GM12872 (cell line): ENCODE measurements around the gene ILDR2.

Source experiments
- CTCF ChIP-seq: IDR thresholded peaks from 3 replicates; pipeline ENCODE4 v1.5.1; 2011; ENCODE audit warnings: low read depth, mild to moderate bottlenecking, low read length, moderate library complexity; ENCODE audit not compliant: insufficient read depth

Gene ILDR2

GRCh38 chr1:166975361-166976129, at the start of gene ILDR2:
Gene ILDR2 (minus strand): TSS chr1:166975540. CDS start chr1:166975268, 272 bp downstream.
- TF ChIP-seq CTCF: no peak

DNA sequence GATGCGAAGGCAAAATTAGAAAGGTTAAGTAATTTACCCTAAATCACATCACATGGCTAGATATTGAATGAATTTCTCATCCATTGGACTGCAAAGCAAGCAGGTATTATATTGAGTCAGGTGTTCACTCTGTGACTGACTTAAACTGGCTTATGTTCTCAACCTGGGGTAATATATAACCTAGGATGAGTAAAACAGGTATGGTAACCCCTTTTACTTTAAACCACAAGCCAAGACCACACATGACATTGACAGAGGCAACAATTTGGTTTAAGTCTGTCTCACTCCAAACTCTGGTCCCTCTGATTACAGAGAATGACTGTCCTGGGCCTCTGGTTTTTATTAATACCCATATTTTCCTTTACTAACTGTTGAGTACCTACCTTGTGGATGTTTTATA, 47.0 kb upstream of the ILDR2 start:
- TF ChIP-seq CTCF: no peak

DNA sequence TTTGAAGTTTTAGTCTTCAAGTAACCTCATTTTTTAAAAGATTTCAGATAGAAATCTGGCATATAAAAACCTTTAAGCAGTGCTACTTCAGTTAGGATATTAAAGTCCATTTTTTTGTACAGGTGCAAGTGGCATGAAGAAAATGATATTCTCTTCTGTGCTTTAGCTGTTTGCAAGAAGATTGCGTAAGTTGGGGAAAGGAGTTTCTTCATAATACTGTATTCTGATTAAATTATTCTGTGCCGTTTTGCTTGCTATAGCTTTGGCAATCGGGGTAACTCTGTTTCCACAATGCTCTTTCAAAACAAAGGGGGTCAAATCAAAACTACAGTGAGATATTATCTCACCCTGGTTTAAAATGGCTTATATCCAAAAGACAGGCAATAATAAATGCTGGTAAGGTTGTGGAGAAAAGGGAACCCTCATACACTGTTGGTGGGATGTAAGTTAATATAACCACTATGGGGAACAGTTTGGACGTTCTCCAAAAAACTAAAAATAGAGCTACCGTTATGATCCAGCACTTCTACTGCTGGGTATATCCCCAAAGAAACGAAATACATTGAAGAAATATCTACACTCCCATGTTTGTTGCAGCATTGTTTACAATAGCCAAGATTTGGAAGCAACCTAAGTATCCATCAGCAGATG, 40.9 kb upstream of the ILDR2 start:
- TF ChIP-seq CTCF: no peak

DNA sequence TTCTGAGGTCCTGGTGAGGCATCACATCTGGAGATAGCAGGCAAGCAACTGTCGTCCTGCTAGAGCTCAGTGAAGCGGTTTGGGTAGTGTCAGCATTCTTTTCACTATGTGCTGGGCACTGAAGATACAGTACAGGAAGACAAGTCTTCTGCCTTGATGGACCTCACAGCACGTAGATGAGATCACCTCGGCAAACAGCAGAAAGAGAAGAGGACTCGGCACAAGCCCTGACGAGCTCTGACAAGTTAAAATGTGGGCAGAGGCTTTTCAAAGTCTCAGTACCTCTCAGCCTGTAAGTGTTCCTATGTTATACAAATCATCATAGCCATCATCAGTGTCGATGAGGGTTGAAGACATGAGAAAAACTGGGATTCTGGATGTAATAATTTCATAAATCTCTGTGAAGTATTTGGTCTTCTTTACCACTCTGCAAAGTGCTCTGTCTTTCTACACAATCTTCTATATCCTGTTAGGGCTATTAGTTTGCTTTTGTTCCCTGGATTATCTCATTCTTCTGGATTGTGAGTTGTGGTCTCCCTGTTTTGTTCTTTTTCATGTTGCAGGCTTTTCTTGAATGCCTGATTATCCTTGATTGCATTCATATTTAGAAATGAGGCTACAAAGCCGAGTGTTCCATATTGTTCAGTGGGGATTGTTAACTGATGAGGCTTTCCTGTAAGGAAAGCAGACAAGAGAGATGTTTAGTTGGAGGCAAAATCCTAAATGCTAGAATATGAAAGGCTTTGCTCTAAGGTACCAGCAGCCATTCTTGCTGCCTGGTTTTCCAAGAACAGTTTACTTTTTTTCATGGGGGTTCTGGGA, 38.0 kb upstream of the ILDR2 start:
- TF ChIP-seq CTCF: no peak

GRCh38 chr1:167012570-167012969, 37.2 kb upstream of the ILDR2 start:
- no peak for TF ChIP-seq CTCF

- TF ChIP-seq CTCF: no peak
Observed at GRCh38 chr1:167011560-167012191, 36.3 kb upstream of the ILDR2 start.

GRCh38 chr1:167003711-167004110, 28.4 kb upstream of the ILDR2 start:
- no peak for TF ChIP-seq CTCF
